ENCODE results near the gene EMC7.

- no peak for TF ChIP-seq POLR2AphosphoS5 (IDR thresholded peaks at IDR 0.05; ENCODE audit: low read depth)
- TF ChIP-seq CTCF (conservative IDR thresholded peaks at IDR 0.05; ENCODE audit: low read depth in 2 of 2) = no peak
- no peak for TF ChIP-seq CREB1 (CRISPR knock-in tag; IDR thresholded peaks at IDR 0.05; ENCODE audit: low read depth)
- no peak for TF ChIP-seq JUNB (IDR thresholded peaks at IDR 0.05; ENCODE audit: unreplicated experiment)
- TF ChIP-seq EZH2 (IDR thresholded peaks at IDR 0.05; ENCODE audit: low read depth, unreplicated experiment) = no peak
Measured at GRCh38 chr15:34047893-34048775, 53.5 kb downstream of the EMC7 start.
